GM18526 (cell line): ENCODE results near the gene KCNIP1.

ENCODE experiments used
- POLR2A ChIP-seq: IDR thresholded peaks from 3 replicates; pipeline ENCODE4 v1.6.1; 2011; ENCODE audit not compliant: insufficient read length; ENCODE audit errors: extremely low read depth

Gene KCNIP1

DNA sequence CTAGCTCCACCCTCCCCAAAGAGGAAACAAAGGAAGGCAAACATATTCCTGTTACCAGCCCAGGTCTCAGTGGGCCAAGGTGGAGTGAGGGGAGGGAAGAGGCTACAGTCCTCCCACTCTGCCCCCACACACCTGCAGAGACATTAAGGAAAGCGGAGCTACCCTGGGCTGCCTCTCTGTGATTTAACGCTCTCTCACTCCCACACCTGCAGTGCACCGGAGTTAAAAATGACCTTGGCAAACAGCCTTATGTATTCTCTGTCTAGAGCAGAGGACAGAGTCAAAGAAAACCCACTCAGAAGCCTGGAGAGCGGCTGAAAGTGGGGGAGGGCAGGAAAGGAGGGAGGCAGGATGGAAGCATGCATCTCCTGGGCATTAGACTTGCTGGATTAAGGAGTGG is 32.7 kb downstream of the KCNIP1 start:
- TF ChIP-seq POLR2A: no peak

- TF ChIP-seq POLR2A: no peak
Observed at GRCh38 chr5:170537451-170538095, 33.8 kb downstream of the KCNIP1 start.

GRCh38 chr5:170538096-170538465 is 34.3 kb downstream of the KCNIP1 start:
- no peak for TF ChIP-seq POLR2A

GRCh38 chr5:170538696-170539586 is 35.1 kb downstream of the KCNIP1 start:
- no peak for TF ChIP-seq POLR2A

GRCh38 chr5:170540271-170540670 is 36.5 kb downstream of the KCNIP1 start:
- no peak for TF ChIP-seq POLR2A

GRCh38 chr5:170541146-170541769 is 37.4 kb downstream of the KCNIP1 start:
- TF ChIP-seq POLR2A: no peak

DNA sequence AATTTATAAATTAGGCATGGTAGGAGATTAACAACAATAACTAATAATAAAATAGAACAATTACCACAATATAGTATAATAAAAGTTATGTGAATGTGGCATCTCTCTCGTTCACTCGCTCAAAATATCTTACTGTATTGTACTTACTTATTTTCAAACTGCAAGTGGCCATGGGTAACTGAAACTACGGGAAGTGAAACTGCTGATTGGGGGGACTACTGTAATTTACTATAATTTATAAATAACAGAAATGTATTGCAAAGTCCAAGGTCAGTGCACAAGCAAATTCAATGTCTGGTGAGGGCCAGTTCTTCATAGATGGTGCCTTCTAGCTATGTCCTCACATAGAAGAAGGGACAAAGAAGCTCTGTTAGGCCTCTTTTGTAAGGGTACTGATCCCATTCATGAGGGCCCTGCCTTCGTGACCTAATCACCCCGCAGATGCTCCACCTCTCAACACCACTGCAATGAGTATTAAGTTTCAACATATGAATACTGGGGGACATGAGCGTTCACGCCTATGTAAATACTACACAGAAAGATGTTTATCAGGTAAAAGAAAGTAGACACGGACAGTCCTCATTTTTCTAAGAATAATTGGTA is 39.0 kb downstream of the KCNIP1 start:
- no peak for TF ChIP-seq POLR2A

- TF ChIP-seq POLR2A: no peak
Observed at GRCh38 chr5:170545313-170545712, 41.5 kb downstream of the KCNIP1 start.

DNA sequence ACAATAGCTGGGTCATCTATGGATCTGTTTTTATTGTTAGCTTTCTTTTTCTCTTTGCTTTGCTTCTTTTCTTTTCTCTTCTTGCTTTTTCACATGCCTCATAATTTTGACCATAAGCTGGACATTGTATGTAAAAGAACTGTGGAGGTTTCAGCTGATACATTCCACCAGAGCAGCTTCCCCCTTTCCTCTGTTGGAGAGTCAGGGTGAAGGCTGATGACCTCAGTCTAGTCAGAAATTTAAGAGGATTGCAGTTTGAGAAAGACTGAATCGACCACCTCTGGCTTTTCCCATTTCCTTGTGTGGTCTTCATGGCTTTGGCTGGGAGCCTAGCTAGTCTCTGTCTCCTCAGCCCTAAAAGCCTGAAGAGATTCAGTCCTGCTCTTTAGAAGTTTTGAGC is 42.0 kb downstream of the KCNIP1 start:
- TF ChIP-seq POLR2A: no peak

DNA sequence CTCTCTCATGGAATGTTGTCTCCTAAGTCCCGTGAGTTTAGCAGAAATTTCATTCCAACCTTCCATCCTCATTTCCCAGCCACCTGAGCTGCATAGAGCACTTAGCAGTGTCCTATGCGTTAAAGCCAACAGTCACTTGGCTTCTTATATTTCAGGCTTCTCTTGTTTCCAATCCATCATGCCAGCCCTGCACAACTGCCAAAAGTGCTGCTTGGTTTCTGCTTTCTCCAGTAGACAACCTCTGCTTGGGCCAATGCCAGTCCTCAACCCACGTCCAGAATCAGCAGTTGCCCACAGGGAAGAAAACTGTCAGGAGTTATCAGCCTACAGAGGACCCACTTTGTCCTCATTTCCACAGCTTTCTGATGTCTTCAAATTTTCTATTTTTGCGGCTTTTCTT is 42.5 kb downstream of the KCNIP1 start:
- TF ChIP-seq POLR2A: no peak

- no peak for TF ChIP-seq POLR2A
Observed at GRCh38 chr5:170551076-170551475, 47.3 kb downstream of the KCNIP1 start.

DNA sequence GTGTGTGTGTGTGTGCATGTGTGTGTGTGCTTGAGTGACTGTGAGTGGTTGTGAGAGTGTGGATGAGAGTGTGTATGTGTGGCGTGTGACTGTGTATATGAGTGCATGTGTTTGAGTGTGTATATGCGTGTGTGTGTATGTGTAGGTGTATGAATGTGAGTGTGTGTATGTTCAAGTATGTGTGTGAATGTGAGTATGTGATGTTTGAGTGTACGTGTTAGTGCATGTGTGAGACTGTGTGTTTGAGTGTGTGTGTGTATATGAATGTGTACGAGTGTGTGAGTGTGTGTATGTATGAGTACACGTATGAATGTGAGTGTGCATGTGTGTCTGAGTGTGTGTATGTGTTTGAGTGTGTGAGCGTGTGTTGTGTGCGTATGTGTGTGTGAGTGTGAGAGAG is 47.8 kb downstream of the KCNIP1 start:
- no peak for TF ChIP-seq POLR2A

- no peak for TF ChIP-seq POLR2A
Observed at GRCh38 chr5:170552621-170553115, 48.8 kb downstream of the KCNIP1 start.

- TF ChIP-seq POLR2A: no peak
Observed at GRCh38 chr5:170553218-170553617, 49.4 kb downstream of the KCNIP1 start.

GRCh38 chr5:170554521-170555267 is 50.9 kb downstream of the KCNIP1 start:
- TF ChIP-seq POLR2A: no peak

- no peak for TF ChIP-seq POLR2A
Observed at GRCh38 chr5:170557314-170557713, 53.5 kb downstream of the KCNIP1 start.
